Right renal cortex interstitium (tissue), 3 donors: ENCODE data around the gene ERCC1. TPM values are rescaled to one million over a fixed set of nuclear protein-coding genes. Genes with fewer than 3 reads are reported as not detected.
"Not testable (repeated sequence)": the region's sequence is repeated elsewhere in the genome, so short reads cannot be mapped to it uniquely, and the experiment has no call there.

Experiments
- DNase-seq, 3 donors: peaks; one replicate each; pipeline ENCODE4 v3.0.0-alpha.2; 2013; ENCODE audit warnings: low read depth in 3 of 3, low spot score in 2 of 3
- polyA plus RNA-seq, 3 donors: library from polyadenylated mRNA; unstranded; fragments of 120-200 nt; gene quantifications; one replicate each; pipeline ENCODE4 v1.2.1, GENCODE V29; 2013; ENCODE audit not compliant: insufficient read length in 3 of 3

Gene ERCC1
- polyA plus RNA-seq, 3 donors = 62.5 to 68.7 (median 68.7) TPM

DNA sequence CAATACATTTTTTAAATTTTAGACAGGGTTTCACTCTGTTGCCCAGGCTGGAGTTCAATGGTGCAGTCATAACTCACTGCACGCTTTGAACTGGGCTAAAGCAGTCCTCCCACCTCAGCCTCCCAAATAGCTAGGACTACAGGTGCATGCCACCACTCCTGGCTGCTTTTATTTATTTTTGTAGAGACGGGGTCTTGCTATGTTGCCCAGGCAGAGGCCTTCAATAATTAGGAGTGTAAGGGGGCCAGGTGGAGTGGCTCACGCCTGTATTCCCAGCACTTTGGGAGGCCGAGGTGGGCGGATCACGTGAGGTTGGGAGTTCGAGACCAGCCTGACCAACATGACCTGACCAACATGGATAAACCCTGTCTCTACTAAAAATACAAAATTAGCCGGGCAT lies 8.8 kb upstream of the ERCC1 start:
- not testable (repeated sequence) for DNase-seq

DNA sequence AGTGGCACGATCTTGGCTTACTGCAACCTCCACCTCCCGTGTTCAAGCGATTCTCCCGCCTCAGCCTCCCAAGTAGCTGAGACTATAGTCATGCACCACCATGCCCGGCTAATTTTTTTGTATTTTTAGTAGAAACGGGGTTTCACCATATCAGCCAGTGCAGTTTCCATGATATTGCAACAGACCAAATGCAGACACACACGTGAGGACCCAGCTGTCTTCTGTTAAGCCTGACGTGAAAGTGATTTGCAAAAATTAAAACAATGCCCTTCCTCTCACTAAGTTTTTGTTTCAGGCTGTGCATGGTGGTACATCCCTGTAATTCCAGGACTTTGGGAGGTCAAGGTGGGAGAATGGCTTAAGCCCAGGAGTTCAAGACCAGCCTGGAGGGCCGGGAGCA lies 7.3 kb upstream of the ERCC1 start:
- not testable (repeated sequence) for DNase-seq

GRCh38 chr19:45429896-45430295 lies 6.2 kb upstream of the ERCC1 start:
- not testable (repeated sequence) for DNase-seq

DNA sequence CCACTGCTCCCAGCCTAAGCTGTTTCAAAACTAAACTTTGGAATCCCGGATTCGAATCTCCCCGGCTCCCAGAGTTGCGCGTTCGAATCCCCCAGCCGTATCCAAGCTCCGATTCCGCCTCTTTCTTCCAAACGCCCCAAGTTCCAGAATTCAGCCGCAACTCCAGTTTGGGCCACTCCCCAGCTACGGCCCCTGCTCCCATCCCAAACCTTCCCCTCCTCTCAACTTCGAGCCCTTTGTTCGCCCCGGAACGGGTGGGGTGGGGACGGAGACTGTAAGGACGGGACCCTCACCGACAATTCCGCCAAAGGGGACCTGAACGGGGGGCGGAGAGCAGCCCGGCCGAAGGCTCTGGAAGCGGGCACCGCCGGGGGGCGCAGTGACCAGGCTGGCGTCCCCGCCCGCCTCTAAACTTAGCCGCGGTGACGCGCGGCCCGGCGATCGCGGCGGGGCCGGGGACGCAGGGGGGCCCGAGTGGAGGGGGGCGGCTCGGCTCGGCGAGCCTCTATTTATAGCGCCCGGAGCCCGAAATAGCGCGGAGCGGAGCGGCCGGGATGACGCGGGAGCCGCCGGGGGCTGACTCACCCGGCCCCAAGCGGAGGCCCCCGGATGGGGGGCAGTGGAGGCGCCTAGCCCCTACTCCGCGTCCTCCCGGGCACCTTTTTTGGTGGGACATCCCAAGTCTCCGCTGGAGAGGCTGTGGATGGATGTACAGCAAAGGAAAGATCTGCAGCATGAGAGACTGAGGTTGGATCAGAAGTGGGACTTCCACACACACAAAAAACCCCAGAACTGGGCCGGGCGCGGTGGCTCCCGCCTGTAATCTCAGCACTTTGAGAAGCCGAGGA lies 4.9 kb upstream of the ERCC1 start:
- DNase-seq = no peak

DNA sequence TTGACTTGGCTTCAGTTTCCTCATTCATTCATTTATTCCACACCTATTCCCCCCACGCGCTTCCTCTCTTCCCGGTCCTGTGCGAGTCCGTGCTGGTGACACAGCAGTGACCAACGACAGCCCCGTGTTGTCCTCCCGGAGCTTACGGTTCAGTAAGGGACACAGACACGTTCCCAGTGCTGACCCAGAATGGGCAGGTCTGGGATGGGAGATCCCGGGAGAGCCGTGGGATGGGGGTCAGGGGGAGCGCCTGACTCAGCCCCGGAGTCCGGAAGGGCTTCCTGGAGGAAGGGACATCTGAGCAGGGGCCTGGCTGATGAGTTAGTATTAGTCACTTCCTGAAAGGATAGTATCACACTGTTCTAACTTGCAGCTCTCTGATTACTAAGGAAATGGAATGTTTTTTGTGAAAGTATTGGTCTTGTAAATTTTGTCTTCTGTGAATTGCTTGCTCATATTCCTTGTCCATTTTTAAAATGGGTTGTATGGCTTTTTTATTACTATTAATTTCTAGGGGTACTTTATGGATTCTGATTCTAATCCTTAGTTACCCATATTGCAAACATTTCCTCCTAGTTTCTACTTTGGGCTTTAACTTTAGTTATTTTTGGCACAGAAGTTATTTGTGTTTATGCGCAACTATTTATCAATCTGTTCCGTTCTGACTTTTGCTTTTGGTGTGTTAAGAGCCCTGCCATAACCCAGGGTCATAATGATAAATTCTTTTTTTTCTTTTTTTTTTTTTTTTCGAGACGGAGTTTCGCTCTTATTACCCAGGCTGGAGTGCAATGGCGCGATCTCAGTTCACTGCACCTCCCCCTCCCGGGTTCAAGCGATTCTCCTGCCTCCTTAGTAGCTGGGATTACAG lies 708 bp upstream of the ERCC1 start:
- DNase-seq = no peak

DNA sequence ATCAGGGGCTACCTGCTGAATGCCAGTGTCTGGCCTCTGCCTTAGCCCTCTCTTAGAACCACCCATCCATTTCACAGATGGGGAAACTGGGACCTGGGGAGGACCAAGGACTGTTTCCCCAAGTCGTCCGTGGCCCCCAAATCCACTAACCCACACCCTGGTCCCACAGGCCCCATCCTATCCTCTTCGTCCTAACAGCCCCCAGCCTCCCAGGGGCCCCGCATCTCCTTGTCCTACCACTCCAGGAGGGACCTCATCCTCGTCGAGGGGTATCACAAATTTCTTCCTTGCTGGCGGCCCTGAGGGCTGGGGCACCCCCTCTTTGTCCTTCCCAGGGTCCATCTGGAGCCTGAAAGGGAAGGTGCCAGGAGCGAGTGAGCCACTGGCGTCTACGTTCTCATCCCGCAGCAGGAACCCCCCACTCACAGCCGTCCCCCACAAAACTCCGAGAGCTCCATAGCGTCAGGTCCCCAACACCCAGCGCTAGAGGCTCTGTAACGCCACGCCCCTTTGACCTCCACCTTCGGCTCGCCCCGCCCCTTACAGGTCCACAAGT lies 606 bp downstream of the ERCC1 start:
- no peak for DNase-seq

- no peak for DNase-seq
These were observed 1.7 kb downstream of the ERCC1 start for GRCh38 chr19:45421947-45422498.

DNA sequence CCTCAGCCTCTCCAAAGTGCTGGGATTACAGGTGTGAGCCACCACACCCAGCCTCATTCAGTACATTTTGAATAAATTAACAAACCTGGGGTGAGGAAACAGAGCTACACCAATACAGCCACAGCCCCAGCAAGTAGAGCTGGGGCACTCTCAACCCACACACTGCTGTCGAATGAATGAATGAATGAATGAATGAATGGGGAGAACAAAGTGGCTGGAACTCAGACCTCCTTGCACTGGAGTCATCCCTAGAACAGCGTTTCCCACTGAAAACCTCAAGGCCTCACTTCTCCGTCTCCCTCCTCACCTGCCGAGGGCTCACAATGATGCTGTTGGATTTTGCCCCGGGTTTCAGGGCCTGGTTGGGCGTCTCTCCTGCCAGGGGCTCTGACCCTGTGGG lies 2.8 kb downstream of the ERCC1 start:
- DNase-seq = no peak

DNA sequence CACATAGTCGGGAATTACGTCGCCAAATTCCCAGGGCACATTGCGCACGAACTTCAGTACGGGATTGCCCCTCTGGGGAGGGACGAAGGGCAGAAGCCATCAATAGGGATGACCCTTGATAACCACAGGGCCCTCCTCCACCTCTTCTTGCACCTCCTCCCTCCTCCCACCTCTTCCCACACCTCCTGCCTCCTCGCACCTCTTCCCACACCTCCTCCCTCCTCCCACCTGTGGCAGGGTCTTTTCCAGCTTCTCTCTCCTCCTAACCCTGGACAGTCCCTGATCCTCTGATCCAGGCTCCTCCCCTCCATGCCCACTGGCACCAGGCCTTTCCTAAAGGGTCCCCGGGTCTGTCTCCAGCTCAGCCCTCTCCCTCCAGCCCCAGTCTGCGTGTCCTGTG lies 3.4 kb downstream of the ERCC1 start:
- no peak for DNase-seq

GRCh38 chr19:45419895-45420294 lies 3.8 kb downstream of the ERCC1 start:
- DNase-seq = no peak

GRCh38 chr19:45419396-45419795 lies 4.3 kb downstream of the ERCC1 start:
- DNase-seq = no peak

GRCh38 chr19:45418802-45419201 lies 4.9 kb downstream of the ERCC1 start:
- no peak for DNase-seq

DNA sequence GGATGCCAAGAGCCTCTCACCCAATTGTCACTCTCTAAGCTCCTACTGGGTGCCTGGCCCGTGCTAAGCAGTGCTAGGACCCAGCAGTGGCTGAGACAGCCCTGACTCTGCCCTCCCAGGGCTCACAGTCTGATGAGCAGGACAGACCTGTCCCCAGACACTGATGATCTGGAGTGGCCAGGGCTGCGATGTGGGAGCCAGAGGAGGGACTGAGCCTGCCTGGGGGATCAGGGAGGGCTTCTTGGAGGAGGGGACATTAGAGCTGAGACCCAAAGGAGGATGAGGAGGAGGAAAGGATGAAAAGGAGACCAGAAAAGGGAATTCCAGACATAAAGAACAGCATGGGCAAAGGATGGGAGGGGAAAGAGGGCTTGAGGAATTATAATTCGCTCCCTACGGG lies 6.6 kb downstream of the ERCC1 start:
- no peak for DNase-seq

DNA sequence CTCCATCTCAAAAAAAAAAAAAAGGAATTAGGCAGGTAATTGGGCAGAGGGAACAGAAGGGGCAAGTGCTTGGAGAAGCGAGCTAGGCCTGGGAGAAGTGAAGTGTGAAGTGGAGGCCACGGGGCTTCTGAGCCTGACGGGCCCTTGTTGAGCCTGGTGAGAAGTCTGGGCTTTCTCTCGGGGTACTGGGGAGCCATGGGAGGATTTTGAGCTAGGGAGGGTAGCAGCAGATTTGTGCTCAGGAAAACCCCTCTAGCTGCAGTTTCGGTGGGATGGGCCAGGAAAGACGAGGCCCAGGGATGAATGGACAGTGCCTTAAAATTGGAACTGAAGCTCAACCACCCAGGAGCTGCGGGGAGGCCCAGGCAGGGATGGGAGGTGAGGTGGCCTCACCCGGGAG lies 9.2 kb downstream of the ERCC1 start:
- DNase-seq = no peak

DNA sequence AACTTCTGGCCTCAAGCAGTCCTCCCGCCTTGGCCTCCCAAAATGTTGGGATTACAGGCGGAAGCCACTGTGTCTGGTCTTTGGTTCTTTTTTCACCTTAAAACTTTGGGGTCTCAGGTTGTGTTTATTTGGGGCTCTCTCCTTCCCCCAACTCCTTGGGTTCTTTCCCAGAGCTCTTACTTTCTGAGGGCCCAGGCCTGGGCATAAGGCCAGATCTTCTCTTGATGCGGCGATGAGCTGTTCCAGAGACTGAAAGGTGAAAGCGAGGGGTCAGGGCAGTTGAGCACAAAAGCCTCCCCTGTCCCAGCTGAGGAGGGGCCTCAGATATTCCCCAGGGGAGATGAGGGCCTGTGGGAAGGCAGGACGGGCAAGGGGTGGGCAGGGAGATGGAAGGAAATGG lies 10.2 kb downstream of the ERCC1 start:
- no peak for DNase-seq

- not testable (repeated sequence) for DNase-seq
These were observed 13.4 kb downstream of the ERCC1 start for GRCh38 chr19:45410330-45410729.

GRCh38 chr19:45409557-45409920 lies 14.2 kb downstream of the ERCC1 start:
- DNase-seq = no peak

DNA sequence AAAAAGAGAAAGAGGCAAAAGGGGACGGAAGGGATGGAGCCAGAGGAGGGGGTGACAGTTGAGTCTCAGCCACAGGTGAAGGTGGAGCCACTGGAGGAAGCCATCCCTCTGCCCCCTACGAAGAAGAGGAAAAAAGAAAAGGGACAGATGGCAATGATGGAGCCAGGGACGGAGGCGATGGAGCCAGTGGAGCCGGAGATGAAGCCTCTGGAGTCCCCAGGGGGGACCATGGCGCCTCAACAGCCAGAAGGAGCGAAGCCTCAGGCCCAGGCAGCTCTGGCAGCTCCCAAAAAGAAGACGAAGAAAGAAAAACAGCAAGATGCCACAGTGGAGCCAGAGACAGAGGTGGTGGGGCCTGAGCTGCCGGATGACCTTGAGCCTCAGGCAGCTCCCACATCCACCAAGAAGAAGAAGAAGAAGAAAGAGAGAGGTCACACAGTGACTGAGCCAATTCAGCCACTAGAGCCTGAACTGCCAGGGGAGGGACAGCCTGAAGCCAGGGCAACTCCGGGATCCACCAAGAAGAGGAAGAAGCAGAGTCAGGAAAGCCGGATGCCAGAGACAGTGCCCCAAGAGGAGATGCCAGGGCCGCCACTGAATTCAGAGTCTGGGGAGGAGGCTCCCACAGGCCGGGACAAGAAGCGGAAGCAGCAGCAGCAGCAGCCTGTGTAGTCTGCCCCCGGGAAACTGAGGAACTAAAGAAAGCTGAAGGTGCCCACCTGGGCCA lies 14.7 kb downstream of the ERCC1 start:
- no peak for DNase-seq

- DNase-seq = no peak
These were observed 15.6 kb downstream of the ERCC1 start for GRCh38 chr19:45408121-45408520.

DNA sequence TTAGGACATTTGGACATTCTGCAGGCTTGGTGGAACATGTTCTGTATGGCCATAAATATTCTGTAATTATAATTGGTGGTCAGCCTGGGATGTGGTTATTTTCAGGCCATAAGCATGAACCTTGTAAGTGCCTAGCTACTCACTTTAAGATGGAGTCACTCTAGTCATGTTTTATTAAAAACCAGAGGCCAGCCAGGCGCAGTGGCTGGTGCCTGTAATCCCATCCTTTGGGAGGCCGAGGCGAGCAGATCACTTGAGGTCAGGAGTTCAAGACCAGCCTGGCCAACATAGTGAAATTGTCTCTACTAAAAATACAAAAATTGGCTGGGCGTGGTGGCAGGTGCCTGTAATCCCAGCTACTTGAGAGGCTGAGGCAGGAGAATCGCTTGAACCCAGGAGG lies 16.1 kb downstream of the ERCC1 start:
- not testable (repeated sequence) for DNase-seq

GRCh38 chr19:45407091-45407375 lies 16.7 kb downstream of the ERCC1 start:
- DNase-seq = no peak
